Muscle of leg (tissue), 11 donors: ENCODE data around the gene ATP2C1. TPM values are rescaled to one million over a fixed set of nuclear protein-coding genes. Genes with fewer than 3 reads are reported as not detected.
"Not testable (repeated sequence)": the region's sequence is repeated elsewhere in the genome, so short reads cannot be mapped to it uniquely, and the experiment has no call there.

Source experiments
- DNase-seq: peaks from one replicate; pipeline ENCODE4 v3.0.0; 2013
- H3K27ac ChIP-seq: one replicate; pipeline ENCODE4 v1.5.1; 2013; ENCODE audit warnings: mild to moderate bottlenecking, low read length, control low read depth
- H3K27me3 ChIP-seq: one replicate; pipeline ENCODE4 v1.6.1; 2013; ENCODE audit warnings: low read length; ENCODE audit not compliant: control insufficient read depth, insufficient read depth
- H3K36me3 ChIP-seq: one replicate; pipeline ENCODE4 v1.6.1; 2013; ENCODE audit warnings: low read length; ENCODE audit not compliant: control insufficient read depth, insufficient read depth
- H3K4me1 ChIP-seq: one replicate; pipeline ENCODE4 v1.6.1; 2013; ENCODE audit warnings: low read length; ENCODE audit not compliant: control insufficient read depth, insufficient read depth
- H3K4me3 ChIP-seq: one replicate; pipeline ENCODE4 v1.5.1; 2013; ENCODE audit warnings: low read length, control low read depth
- H3K9me3 ChIP-seq: replicated peaks from 2 replicates; pipeline ENCODE4 v1.6.1; 2013; ENCODE audit warnings: low read depth, low read length; ENCODE audit not compliant: control insufficient read depth
- WGBS: methylation state at CpG from one replicate; pipeline ENCODE4 v1.1.5; 2013; ENCODE audit warnings: missing lambda C conversion rate; ENCODE audit not compliant: insufficient coverage; 5-methylcytosine and 5-hydroxymethylcytosine counted together
- polyA plus RNA-seq, 8 donors: library from polyadenylated mRNA; unstranded; fragments of 120-200 nt; gene quantifications; one replicate each; pipeline versions ENCODE4 v1.2.1 to v1.2.3, GENCODE V29; 2013; ENCODE audit warnings: inconsistent platforms in 1 of 8, low replicate concordance in 1 of 8; ENCODE audit not compliant: insufficient read length in 8 of 8, insufficient read depth in 1 of 8
- total RNA-seq: library from RNA; stranded (reverse); fragments of 120-200 nt; gene quantifications from one replicate; pipeline ENCODE4 v1.2.4, GENCODE V29; 2013

ATP2C1 gene
- total and polyA plus RNA-seq, 9 donors, result 46.5 to 92.6 (median 63.0) TPM

DNA sequence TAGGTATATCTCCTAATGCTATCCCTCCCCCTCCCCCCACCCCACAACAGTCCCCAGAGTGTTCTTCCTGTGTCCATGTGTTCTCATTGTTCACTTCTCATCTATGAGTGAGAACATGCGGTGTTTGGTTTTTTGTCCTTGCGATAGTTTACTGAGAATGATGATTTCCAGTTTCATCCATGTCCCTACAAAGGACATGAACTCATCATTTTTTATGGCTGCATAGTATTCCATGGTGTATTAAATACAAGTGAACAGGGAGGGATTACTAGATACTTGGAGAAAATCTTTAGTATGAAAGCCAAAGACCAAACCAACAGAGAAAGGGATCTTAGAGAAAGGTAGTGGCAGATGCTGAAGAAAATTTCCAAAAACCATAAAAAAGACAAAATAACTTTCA, 78.7 kb downstream of the ATP2C1 start:
- H3K4me1 ChIP-seq, H3K4me3 ChIP-seq, H3K27me3 ChIP-seq, H3K27ac ChIP-seq, DNase-seq, H3K9me3 ChIP-seq: not testable (repeated sequence)
- WGBS, result no CpG with 5 or more reads among the region's 2 CpGs
- peaks cover 33% of the 10 kb centered on the region for H3K36me3 ChIP-seq

DNA sequence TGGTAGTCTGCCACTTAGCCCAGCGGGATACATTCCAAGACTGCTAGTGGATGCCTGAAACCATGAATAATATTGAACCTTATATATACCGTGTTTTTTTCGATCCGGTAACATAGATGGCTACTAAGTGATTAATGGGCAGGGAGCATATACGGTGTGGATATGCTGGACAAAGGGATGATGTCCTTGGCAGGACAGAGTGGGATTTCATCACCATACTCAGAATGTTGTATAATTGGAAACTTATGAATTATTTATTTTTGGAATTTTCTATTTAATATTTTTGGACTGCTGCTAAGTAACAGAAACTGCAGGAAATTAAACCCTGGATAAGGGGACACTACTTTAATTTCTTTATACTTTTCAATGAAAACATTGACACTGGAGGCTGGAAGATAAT, 79.5 kb downstream of the ATP2C1 start:
- Histone ChIP-seq H3K27me3 (no peaks in the 10 kb centered on the region), H3K4me1 (no peaks in the 10 kb centered on the region), H3K36me3 (peaks cover 31% of the 10 kb centered on the region), H3K4me3 (no peak overlapping the region), H3K27ac (no peak overlapping the region), H3K9me3 (no peaks in the 10 kb centered on the region)
- DNase-seq, result peak; percentile 49
- 100% methylated on average over 1 of the region's 5 CpGs for WGBS

DNA sequence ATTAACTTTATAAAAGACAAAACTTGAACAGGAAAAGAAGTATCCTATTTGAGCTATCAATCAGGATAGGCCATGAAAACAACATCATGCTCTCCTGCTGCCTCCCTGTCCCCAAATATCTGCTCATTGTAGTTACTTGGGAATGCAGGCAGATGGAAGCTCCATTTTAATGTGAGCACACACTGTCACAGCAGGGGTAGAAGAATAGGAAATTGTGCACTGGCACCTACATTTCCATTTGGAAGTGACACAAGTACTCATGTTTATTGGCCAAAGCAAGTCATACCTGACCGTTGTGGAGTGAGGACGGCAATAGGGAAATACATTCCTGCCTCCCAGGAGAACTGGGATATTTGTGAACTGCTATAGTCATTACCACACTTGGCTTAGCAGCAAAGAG, 80.3 kb downstream of the ATP2C1 start:
- Histone ChIP-seq H3K4me1 (no peaks in the 10 kb centered on the region), H3K36me3 (peaks cover 29% of the 10 kb centered on the region), H3K9me3 (no peaks in the 10 kb centered on the region), H3K4me3 (no peak overlapping the region), H3K27ac (no peak overlapping the region), H3K27me3 (no peaks in the 10 kb centered on the region)
- no peak for DNase-seq
- WGBS, result no CpG with 5 or more reads among the region's 2 CpGs

DNA sequence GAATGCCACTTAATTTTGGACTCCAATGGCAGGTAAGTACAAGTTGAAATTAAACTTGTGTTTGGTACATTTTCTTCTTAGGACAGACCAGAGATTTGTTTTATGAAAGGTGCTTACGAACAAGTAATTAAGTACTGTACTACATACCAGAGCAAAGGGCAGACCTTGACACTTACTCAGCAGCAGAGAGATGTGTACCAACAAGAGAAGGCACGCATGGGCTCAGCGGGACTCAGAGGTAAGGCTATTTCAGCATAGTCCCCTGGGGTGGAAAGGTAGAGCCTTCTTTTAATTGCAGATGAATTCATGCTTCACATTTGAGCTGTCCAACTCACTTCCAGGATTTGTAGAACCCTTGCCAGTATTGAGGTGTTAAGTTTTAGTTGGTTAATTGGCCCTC, 81.4 kb downstream of the ATP2C1 start:
- no peaks in the 10 kb centered on the region for H3K27me3 ChIP-seq
- H3K36me3 ChIP-seq, result peaks cover 28% of the 10 kb centered on the region
- H3K4me1 ChIP-seq, result no peaks in the 10 kb centered on the region
- WGBS, result no CpG with 5 or more reads among the region's 3 CpGs
- H3K27ac ChIP-seq, result no peak overlapping the region
- no peak for DNase-seq
- no peak overlapping the region for H3K4me3 ChIP-seq
- no peaks in the 10 kb centered on the region for H3K9me3 ChIP-seq

- no peak for DNase-seq
- H3K36me3 ChIP-seq, result peaks cover 24% of the 10 kb centered on the region
- H3K4me3 ChIP-seq, result no peak overlapping the region
- no peaks in the 10 kb centered on the region for H3K4me1 ChIP-seq
- no peaks in the 10 kb centered on the region for H3K27me3 ChIP-seq
- no peak overlapping the region for H3K27ac ChIP-seq
- H3K9me3 ChIP-seq, result no peaks in the 10 kb centered on the region
- WGBS, result 64% methylated on average over 3 of the region's 4 CpGs
These were observed 82.8 kb downstream of the ATP2C1 start for GRCh38 chr3:130976706-130977105.

GRCh38 chr3:130979117-130979516, 85.2 kb downstream of the ATP2C1 start:
- Histone ChIP-seq H3K36me3 (peaks cover 14% of the 10 kb centered on the region), H3K9me3 (no peaks in the 10 kb centered on the region), H3K4me3 (no peak overlapping the region), H3K27me3 (no peaks in the 10 kb centered on the region), H3K27ac (no peak overlapping the region), H3K4me1 (no peaks in the 10 kb centered on the region)
- DNase-seq, result no peak
- WGBS, result no CpG with 5 or more reads among the region's 2 CpGs

DNA sequence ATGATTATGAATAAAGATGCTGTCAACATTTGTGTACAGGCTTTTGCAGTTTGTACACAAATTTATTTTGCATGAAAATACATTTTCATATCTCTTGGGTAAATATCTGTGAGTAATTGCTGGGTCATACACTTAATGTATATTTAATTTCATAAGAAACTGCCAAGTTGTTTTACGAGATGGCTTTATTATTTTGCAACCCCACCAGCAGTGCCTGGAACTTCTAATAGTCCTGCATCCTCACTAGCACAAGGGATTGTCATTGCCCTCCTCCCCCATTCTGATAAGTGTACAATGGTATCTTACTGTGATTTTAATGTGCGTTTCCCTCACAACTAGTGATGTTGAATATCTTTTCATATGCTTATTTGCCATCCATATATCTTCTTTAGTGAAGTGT, 87.6 kb downstream of the ATP2C1 start:
- no peak overlapping the region for H3K27ac ChIP-seq
- no peak for DNase-seq
- H3K36me3 ChIP-seq, result peaks cover 8% of the 10 kb centered on the region
- H3K27me3 ChIP-seq, result no peaks in the 10 kb centered on the region
- H3K4me3 ChIP-seq, result no peak overlapping the region
- WGBS, result no CpG with 5 or more reads among the region's 2 CpGs
- H3K9me3 ChIP-seq, result no peaks in the 10 kb centered on the region
- H3K4me1 ChIP-seq, result no peaks in the 10 kb centered on the region

DNA sequence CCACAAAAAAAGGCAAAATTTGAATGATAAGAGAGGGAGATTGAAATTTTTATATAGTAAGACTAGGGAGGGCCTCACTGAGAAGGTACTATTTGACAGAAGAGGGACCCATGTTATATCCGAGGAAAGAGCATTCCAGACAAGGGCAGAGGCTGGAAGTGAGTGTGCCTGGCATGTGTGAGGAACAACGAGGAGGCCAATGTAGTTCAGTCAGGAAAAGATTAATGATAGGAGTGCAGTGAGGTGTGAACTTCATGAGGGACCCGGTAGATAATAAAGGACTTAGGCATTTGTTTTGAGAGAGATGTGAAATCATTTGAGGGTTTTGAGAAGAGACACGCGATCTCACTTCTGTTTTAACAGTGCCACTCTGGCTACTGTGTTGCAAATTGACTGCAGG, 96.4 kb downstream of the ATP2C1 start:
- no peaks in the 10 kb centered on the region for H3K27me3 ChIP-seq
- no peak overlapping the region for H3K4me3 ChIP-seq
- WGBS, result 80% methylated on average over 5 of the region's 5 CpGs
- peaks cover 9% of the 10 kb centered on the region for H3K36me3 ChIP-seq
- no peak for DNase-seq
- no peak overlapping the region for H3K27ac ChIP-seq
- no peaks in the 10 kb centered on the region for H3K4me1 ChIP-seq
- no peaks in the 10 kb centered on the region for H3K9me3 ChIP-seq

DNA sequence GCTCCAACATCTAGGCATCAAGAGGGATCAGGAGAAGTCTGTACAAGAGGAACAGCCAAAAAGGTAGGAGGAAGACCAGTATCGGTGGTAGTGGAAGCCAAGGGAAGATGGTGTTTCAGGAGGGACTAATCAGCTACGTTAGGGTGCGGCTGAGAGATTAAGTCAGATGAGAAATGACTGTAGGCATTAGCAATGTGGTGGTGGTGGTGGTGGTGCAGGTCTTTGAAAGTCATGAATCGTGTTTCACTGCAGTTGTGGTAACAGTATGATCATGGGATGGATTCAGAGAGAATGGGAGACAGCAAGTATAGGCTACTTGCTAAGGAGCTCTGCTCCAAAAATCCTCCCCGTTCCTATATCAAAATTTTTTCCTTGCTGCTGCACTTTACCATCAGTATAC, 97.2 kb downstream of the ATP2C1 start:
- Histone ChIP-seq H3K27ac (no peak overlapping the region), H3K36me3 (peaks cover 9% of the 10 kb centered on the region), H3K27me3 (no peaks in the 10 kb centered on the region), H3K4me3 (no peak overlapping the region), H3K4me1 (no peaks in the 10 kb centered on the region), H3K9me3 (no peaks in the 10 kb centered on the region)
- 93% methylated on average over 3 of the region's 5 CpGs for WGBS
- no peak for DNase-seq

DNA sequence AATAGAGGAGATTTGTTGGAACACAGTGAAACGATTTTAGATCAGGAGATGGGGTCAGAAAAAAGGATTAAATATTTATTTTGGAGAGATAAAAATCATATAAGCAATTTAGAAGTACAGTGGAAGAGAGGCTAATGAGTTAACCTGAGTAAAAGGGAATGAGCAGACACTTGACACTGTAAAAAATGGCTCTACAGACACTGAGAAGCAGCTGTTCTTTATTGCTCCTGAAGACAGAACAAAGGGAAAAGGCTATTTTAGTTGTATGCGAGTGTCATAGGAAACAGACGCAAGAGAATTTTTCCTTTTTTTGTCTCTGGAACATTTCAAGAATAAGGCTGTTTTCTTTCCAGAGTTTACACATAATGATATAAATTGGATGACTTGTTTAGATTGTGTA, 98.5 kb downstream of the ATP2C1 start:
- DNase-seq, result peak; percentile 16
- H3K27ac ChIP-seq, result no peak overlapping the region
- peaks cover 9% of the 10 kb centered on the region for H3K36me3 ChIP-seq
- WGBS, result no CpG with 5 or more reads among the region's 3 CpGs
- H3K4me3 ChIP-seq, result no peak overlapping the region
- no peaks in the 10 kb centered on the region for H3K27me3 ChIP-seq
- no peaks in the 10 kb centered on the region for H3K4me1 ChIP-seq
- no peaks in the 10 kb centered on the region for H3K9me3 ChIP-seq

- Histone ChIP-seq H3K9me3 (no peaks in the 10 kb centered on the region), H3K4me1 (no peaks in the 10 kb centered on the region), H3K4me3 (no peak overlapping the region), H3K27me3 (no peaks in the 10 kb centered on the region), H3K27ac (no peak overlapping the region), H3K36me3 (peaks cover 8% of the 10 kb centered on the region)
- no peak for DNase-seq
- WGBS, result no CpG with 5 or more reads among the region's 7 CpGs
These were observed 103.4 kb downstream of the ATP2C1 start for GRCh38 chr3:130997289-130997688.
